Brain microvascular endothelial cell (primary cell): Measurements from ENCODE around the gene STMN3.
A peak's percentile ranks its signal among the peaks of the same experiment; 100 is the strongest.

Source experiments
- DNase-seq: peaks from one replicate; pipeline ENCODE4 v3.0.0-alpha.2; 2020
- H3K27ac ChIP-seq: fragments of 250-450 bp; sonication (Bioruptor Pico); 2 replicates; pipeline ENCODE4 v1.5.1; 2020; ENCODE audit warnings: mild to moderate bottlenecking, moderate library complexity
- H3K27me3 ChIP-seq: fragments of 250-450 bp; sonication (Bioruptor Pico); replicated peaks from 2 replicates; pipeline ENCODE4 v1.5.1; 2020; ENCODE audit warnings: mild to moderate bottlenecking
- H3K36me3 ChIP-seq: fragments of 250-450 bp; sonication (Bioruptor Pico); replicated peaks from 2 replicates; pipeline ENCODE4 v1.5.1; 2020; ENCODE audit warnings: mild to moderate bottlenecking
- H3K4me3 ChIP-seq: 2 replicates; pipeline ENCODE4 v1.5.1; 2011; ENCODE audit warnings: low read depth, mild to moderate bottlenecking, control low read depth, low read length, moderate library complexity
- CTCF ChIP-seq: IDR thresholded peaks from 2 replicates; pipeline ENCODE4 v1.5.1; 2011; ENCODE audit warnings: low read depth, mild to moderate bottlenecking, moderate library complexity, low read length, control low read depth, inconsistent platforms; ENCODE audit errors: missing control alignments
- in situ Hi-C: cut with HindIII; loops from 2 replicates; pipeline ENCODE4 v1.10.0; 2017; ENCODE audit warnings: low sequenced_read_pairs, low pct_ligation_motif_present

Gene STMN3

GRCh38 chr20:63689046-63690002 lies 36.1 kb upstream of the STMN3 start:
- Histone ChIP-seq H3K27ac (no peak overlapping the region), H3K4me3 (no peak overlapping the region), H3K27me3 (no peaks in the 10 kb centered on the region), H3K36me3 (no peaks in the 10 kb centered on the region)
- in situ Hi-C loops, result loop anchor here (25.0 kb wide), 1 partner anchor 102 kb away; no protein-coding TSS in a partner anchor
- no peak for TF ChIP-seq CTCF
- no peak for DNase-seq

GRCh38 chr20:63688228-63689045 lies 35.2 kb upstream of the STMN3 start:
- no peaks in the 10 kb centered on the region for H3K27me3 ChIP-seq
- TF ChIP-seq CTCF, result no peak
- no peak overlapping the region for H3K4me3 ChIP-seq
- in situ Hi-C loops, result loop anchor here (25.0 kb wide), 1 partner anchor 101 kb away; no protein-coding TSS in a partner anchor
- H3K36me3 ChIP-seq, result no peaks in the 10 kb centered on the region
- no peak overlapping the region for H3K27ac ChIP-seq
- no peak for DNase-seq

GRCh38 chr20:63687419-63688178 lies 34.4 kb upstream of the STMN3 start:
- TF ChIP-seq CTCF, result no peak
- H3K4me3 ChIP-seq, result no peak overlapping the region
- H3K36me3 ChIP-seq, result no peaks in the 10 kb centered on the region
- no peaks in the 10 kb centered on the region for H3K27me3 ChIP-seq
- DNase-seq, result no peak
- peak overlapping the region; percentile 54 for H3K27ac ChIP-seq
- in situ Hi-C loops, result loop anchor here (25.0 kb wide), 1 partner anchor 100 kb away; no protein-coding TSS in a partner anchor

- Histone ChIP-seq H3K27me3 (no peaks in the 10 kb centered on the region), H3K4me3 (no peak overlapping the region), H3K27ac (peak overlapping the region; percentile 54), H3K36me3 (no peaks in the 10 kb centered on the region)
- in situ Hi-C loops, result loop anchor here (25.0 kb wide), 1 partner anchor 99 kb away; no protein-coding TSS in a partner anchor
- peak; percentile 81 for DNase-seq
- TF ChIP-seq CTCF, result no peak
Observed at GRCh38 chr20:63686492-63687321, 33.5 kb upstream of the STMN3 start.
